NCI-H1417 (cell line): Measurements from ENCODE around the gene DACT1.

Source experiments
- DNase-seq, 3 experiments: peaks; one replicate each; lab custom pipeline; 2025; lab: John Stamatoyannopoulos, UW

Gene DACT1

DNA sequence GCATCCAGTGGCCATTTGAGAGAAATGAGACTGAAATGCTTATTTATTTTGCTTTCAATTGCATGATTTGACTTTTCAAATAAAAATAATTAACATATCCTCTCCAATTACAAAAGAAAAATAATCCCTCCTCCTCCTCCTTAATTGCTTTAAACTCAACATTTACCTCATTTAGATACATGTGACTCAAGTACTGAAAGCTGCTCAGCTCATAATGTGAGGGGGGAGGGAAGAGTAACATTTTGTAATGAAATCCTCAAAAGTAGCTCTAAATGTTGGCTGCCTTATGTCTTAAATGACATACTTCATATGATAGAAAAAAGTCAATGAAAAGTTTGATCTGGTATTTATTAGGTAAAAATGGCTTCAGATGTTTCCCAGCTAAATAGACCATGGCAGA is 29.0 kb downstream of the DACT1 start:
- DNase-seq: no peak

DNA sequence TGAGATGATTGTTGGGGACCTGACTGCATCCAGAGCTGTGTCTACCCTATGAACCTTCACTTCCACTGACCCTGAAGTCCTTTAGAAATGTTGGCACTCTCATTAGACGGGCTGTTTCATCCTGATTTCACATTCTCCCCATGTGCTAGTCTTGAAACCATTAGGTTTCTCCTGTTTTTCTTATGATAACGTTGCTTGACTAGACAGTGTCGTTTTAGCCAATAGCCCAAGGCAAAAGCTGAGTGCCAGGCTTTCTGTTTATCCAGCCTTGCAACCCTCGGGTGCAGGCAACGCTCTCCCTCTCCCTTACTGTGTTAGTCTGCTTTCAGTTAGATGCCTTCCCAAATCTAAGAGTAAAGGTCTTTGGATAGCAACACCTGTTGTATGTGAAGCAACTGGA is 30.1 kb downstream of the DACT1 start:
- no peak for DNase-seq

- DNase-seq: no peak
These were observed 31.2 kb downstream of the DACT1 start for GRCh38 chr14:58668848-58669480.

DNA sequence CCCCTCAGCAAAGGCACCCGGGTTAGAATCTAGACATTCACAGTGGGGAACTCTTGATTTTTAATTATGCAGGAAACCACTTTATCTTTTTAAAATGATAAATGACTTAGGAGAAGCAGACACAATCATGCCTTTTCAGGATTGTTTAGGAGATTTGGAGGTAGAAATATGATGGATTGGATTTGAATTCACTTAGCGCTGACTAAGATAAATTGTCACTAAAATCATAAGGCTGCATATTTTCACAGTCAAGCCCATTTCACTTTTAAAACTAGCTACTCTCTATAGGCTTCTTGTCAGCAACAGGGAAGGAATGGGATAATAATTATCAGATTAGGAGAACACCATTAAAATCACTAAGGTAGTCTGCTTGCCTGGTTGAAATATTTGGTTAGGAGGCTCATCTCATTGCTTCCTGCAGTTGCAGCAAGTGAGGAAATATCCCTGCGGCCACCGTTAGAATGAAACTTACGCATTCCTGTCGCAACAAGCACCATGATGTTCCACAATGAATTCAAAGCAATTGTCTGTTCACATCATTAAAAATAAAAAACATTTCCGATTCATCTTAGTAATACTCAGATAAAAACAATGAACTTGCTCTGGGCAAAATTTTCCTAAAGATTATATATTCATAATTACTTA is 31.9 kb downstream of the DACT1 start:
- no peak for DNase-seq

- no peak for DNase-seq
These were observed 33.3 kb downstream of the DACT1 start for GRCh38 chr14:58671024-58671423.

- DNase-seq: no peak
These were observed 33.7 kb downstream of the DACT1 start for GRCh38 chr14:58671436-58671835.

GRCh38 chr14:58673722-58674121 is 36.0 kb downstream of the DACT1 start:
- DNase-seq: no peak

DNA sequence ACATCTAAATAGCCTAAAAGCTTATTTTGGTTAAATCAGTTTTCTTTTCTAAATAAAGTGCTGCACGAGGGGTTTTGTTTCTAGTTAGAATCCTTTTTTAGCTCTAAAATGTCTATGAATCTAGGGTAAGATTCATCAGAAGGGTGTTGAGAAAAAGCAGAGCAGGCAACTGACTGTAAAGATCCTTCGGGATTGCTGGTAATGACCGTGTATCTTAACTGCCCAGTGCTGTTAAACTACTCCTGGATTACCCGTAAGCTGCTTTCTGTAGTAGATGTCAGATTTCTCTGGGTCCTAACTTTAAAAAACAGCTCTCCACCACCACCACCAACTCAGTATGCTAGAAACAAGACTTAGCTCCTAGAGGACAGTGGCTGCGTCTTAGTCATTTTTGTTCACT is 39.2 kb downstream of the DACT1 start:
- DNase-seq: peak in 1 of 3 experiments; percentile 35

GRCh38 chr14:58677517-58677916 is 39.8 kb downstream of the DACT1 start:
- peak in 2 of 3 experiments; percentile 36 to 79 for DNase-seq

DNA sequence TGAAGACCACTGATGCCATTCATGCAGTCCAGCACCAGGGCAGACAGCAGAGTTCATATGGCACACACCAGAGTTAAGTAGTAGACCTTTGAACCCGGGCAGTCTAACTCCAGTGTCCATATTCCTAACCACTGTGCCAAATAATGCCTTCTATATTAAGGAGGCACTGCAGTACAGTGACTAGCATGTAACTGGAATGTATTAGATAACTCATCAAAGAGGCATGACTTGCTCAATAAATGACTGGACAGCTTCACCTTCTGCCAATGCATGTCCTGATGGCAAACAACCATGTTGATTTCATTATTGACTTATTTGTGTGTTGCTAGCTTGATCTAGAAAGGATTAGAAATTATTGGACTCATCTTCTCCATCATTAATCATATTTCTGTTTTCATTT is 40.2 kb downstream of the DACT1 start:
- DNase-seq: no peak

GRCh38 chr14:58680698-58681097 is 42.9 kb downstream of the DACT1 start:
- no peak for DNase-seq

DNA sequence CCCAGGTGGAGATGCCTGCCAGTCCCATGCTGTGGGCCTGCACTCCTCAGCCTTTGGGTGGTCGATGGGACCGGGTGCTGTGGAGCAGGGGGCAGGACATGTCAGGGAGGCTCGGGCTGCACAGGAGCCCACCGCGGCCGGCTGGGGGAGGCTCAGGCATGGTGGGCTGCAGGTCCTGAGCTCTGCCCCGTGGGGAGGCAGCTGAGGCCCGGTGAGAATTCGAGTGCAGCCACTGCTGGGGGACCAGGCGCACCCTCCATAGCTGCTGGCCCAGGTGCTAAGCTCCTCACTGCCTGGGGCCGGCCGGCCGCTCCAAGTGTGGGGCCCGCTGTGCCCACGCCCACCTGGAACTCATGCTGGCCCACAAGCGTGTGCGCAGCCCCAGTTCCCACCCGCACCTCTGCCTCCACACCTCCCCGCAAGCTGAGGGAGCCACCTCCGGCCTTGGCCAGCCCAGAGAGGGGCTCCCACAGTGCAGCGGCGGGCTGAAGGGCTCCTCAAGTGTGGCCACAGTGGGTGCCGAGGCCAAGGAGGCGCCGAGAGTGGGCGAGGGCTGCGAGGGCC is 49.6 kb downstream of the DACT1 start:
- DNase-seq: no peak

GRCh38 chr14:58690801-58691516 is 53.2 kb downstream of the DACT1 start:
- peak; percentile 55 to 96 (median 83) for DNase-seq

DNA sequence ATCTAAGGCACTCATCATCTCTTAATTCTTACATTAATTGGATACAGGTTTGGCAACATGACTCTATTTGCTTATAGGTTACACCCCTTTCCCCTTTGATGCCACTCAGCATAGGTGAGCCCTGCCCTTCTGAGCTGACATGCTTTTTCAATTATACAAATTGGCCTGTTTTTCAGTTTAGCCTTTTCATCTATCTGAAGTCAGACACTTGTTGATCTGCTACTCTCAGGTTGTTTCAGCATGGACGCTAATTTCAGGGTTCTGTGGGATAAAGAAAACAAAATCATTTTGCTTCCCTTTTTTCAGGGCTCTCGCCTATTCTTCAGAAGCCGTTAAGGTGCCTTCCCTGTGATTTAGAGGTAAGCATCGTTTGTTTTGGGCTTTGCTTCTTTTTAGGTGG is 55.3 kb downstream of the DACT1 start:
- peak in 1 of 3 experiments; percentile 48 for DNase-seq

- DNase-seq: no peak
These were observed 57.8 kb downstream of the DACT1 start for GRCh38 chr14:58695514-58695913.

DNA sequence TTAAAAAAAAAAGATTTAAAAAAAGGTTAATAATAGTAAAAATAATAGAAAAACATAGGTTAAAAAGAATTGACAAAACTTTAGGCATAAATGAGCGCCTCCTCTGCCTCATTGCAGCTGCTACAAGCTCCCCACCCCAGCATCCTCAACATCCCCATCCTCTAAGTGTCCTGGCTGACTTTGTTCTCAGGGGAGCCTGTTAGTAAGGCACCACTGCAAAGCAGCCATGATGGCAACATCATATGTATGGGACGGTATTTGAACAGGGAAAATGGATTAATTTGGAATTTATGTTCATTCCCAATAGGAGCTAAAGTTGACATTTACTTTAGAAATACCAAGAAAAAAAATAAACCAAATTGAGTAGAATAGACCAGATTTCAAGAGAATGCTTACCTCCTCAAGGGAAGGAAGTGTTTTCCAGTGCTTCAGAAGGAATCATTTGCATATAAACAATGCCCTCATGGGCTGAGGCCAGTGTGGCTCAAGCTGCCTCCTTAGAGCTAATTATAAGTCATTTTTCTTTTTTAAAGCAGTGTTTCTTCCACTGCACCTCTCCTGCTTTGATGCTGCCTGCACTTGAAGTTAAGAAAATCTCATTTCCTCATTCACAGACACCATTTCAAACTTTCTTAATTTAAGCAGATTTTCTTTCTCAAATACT is 59.6 kb downstream of the DACT1 start:
- peak in 2 of 3 experiments; percentile 26 to 44 for DNase-seq
